A549 (cell line): ENCODE data around the gene SCO1. TPM values are rescaled to one million over a fixed set of nuclear protein-coding genes. Genes with fewer than 3 reads are reported as not detected.

Experiments used
- ATAC-seq, 2 experiments: fragments of 200-7000 bp in 1 of 2; fragments of >200 bp in 1 of 2; cut with Nextera tagmentation in 1 of 2; cut with Tn5 transposase in 1 of 2; 3 replicates each; pipeline versions ENCODE4 v1.8.0 to v1.9.1; 2018 to 2020; ENCODE audit warnings: mild to moderate bottlenecking in 1 of 2, moderate library complexity in 1 of 2
- CTCF ChIA-PET: fragments of 300-600 bp; sonication (Branson Sonifier 250); formaldehyde crosslinking; extraction: SDS; loops from one replicate; lab custom pipeline; 2021; ENCODE audit warnings: antibody characterized with exemption, inconsistent platforms; lab: Yijun Ruan, JAX
- POLR2A ChIA-PET: fragments of 350-600 bp; formaldehyde crosslinking; extraction: SDS; loops from one replicate; lab custom pipeline; 2021; ENCODE audit warnings: antibody characterized with exemption, inconsistent platforms; lab: Yijun Ruan, JAX
- DNase-seq, 2 experiments: peaks; one replicate each; pipeline versions ENCODE4 v3.0.0 to v3.0.0-alpha.2; 2011 to 2016; ENCODE audit warnings: low read depth in 1 of 2, low spot score in 1 of 2
- FAIRE-seq: peaks from 2 replicates; lab custom pipeline; 2011; peaks lifted over from hg19 to GRCh38; lab: Jason Lieb, UNC
- H3K27ac ChIP-seq, 2 experiments: fragments of >200 bp; sonication (Bioruptor Twin); formaldehyde crosslinking; 3 replicates each; pipeline ENCODE4 v1.5.1; 2016 to 2017
- H3K4me1 ChIP-seq: fragments of >200 bp; sonication (Bioruptor Twin); formaldehyde crosslinking; 3 replicates; pipeline ENCODE4 v1.6.1; 2016
- H3K4me2 ChIP-seq: fragments of >200 bp; sonication (Bioruptor Twin); formaldehyde crosslinking; 3 replicates; pipeline ENCODE4 v1.6.1; 2016
- H3K4me3 ChIP-seq: fragments of >200 bp; sonication (Bioruptor Twin); formaldehyde crosslinking; 3 replicates; pipeline ENCODE4 v1.5.1; 2016
- H3K9me3 ChIP-seq: fragments of >200 bp; sonication (Bioruptor Twin); formaldehyde crosslinking; 3 replicates; pipeline ENCODE4 v1.6.1; 2016
- ZC3H11A ChIP-seq: fragments of 450-650 bp; IDR thresholded peaks from 2 replicates; pipeline ENCODE4 v1.6.1; 2014; ENCODE audit warnings: antibody characterized with exemption, mild to moderate bottlenecking
- WGBS: methylation state at CpG from one replicate; pipeline ENCODE4 v1.1.6; 2017; ENCODE audit errors: missing lambda C conversion rate; 5-methylcytosine and 5-hydroxymethylcytosine counted together
- polyA plus RNA-seq, 4 experiments: library from polyadenylated mRNA; depleted of rRNA in 3 of 4; stranded (reverse); fragments of >200 nt; fragmentation: RNase III in 1 of 4; extraction: RNeasy Plus Mini Kit Qiagen cat#74134 plus additional on column Dnase treatment in 1 of 4; gene quantifications; 2 replicates in 3 of 4; 3 replicates in 1 of 4; pipeline ENCODE4 v1.2.3, GENCODE V29; 2011 to 2017

SCO1 gene
- polyA plus RNA-seq, 2 of the 4 experiments (the other 2 are of a cell fraction), result 52.2 to 55.8 TPM

DNA sequence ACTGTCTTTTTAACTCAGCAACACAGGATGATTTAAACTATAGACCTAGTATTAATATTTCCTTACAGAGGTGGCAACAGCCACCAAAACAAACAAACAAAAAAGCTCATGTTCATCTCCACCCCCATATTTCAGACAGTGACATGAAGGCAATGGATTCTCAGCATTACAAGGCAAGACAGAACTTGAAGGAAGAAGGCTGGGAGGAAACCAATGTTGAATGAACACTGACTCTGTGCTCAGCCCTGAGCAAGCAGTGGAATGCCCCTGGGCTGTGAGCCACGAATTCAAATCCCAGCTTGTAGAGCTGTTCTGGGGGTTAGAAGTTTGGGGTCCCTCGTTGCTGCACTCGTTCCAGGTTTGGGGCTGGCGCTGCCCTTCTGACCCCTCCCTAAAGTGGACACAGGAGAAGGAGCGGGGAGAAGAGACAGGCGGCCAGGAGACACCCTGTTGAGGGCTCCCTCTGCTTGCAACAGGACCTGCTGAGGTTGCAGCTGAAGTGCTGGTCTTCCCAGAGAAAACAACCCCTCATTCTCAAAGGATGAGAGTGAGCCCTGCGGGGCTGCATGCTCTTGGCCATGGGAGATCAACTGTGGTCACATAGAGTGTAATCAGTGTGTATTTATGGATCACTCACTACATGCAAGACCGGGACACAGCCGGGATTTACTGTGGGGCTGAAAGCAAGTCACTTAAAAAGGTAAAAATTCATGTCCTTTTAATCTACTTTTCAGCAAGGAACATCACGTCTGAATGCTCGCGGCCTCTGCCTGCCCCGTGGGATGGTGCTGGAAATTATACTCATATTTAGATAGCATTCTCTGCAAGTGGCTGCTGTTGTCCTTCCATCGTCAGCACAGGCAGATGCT is 74.5 kb downstream of the SCO1 start:
- 0 out of 3 replicates have a peak, but pooled peaks cover 11% of the 10 kb centered on the region for H3K4me1 ChIP-seq
- H3K4me3 ChIP-seq, result no peak overlapping the region
- ChIA-PET CTCF (interaction anchor here (0.8 to 18.5 kb wide), 7 partner anchors 8 to 664 kb away, joined by 3 to 315 read pairs (median 7); no protein-coding TSS in a partner anchor), POLR2A (no interaction called here)
- no peak for FAIRE-seq
- no peak overlapping the region for H3K27ac ChIP-seq
- no peaks in the 10 kb centered on the region for H3K9me3 ChIP-seq
- H3K4me2 ChIP-seq, result no peak overlapping the region
- WGBS, result 56% methylated on average over 14 of the region's 14 CpGs
- no peak for DNase-seq
- no peak for ATAC-seq
- no peak for TF ChIP-seq ZC3H11A

Other genes with a start within 250 kb of the SCO1 start
- not detected in 2 replicates for gene MYH4, start 228.0 kb downstream of the SCO1 start, polyA plus RNA-seq (2011; rRNA removed)
- gene MYH4, start 228.0 kb downstream of the SCO1 start, polyA plus RNA-seq (2017; fragmentation: RNase III; extraction: RNeasy Plus Mini Kit Qiagen cat#74134 plus additional on column Dnase treatment), result not detected in 3 replicates
- not detected in 2 replicates for gene MYH1, start 179.0 kb downstream of the SCO1 start, polyA plus RNA-seq (2011; rRNA removed)
- not detected in 3 replicates for gene MYH1, start 179.0 kb downstream of the SCO1 start, polyA plus RNA-seq (2017; fragmentation: RNase III; extraction: RNeasy Plus Mini Kit Qiagen cat#74134 plus additional on column Dnase treatment)
- gene MYH2, start 147.9 kb downstream of the SCO1 start, polyA plus RNA-seq (2011; rRNA removed), result not detected in 2 replicates
- not detected in 3 replicates for gene MYH2, start 147.9 kb downstream of the SCO1 start, polyA plus RNA-seq (2017; fragmentation: RNase III; extraction: RNeasy Plus Mini Kit Qiagen cat#74134 plus additional on column Dnase treatment)
- gene MYH3, start 40.2 kb downstream of the SCO1 start, polyA plus RNA-seq (2011; rRNA removed), result 1.6 TPM in 2 replicates
- 2.1 to 2.6 TPM (median 2.2 TPM) in 3 replicates for gene MYH3, start 40.2 kb downstream of the SCO1 start, polyA plus RNA-seq (2017; fragmentation: RNase III; extraction: RNeasy Plus Mini Kit Qiagen cat#74134 plus additional on column Dnase treatment)
- gene ADPRM, start 61 bp upstream of the SCO1 start, polyA plus RNA-seq (2011; rRNA removed), result 24.3 and 25.2 TPM in 2 replicates
- 7.7 to 8.3 TPM (median 8.3 TPM) in 3 replicates for gene ADPRM, start 61 bp upstream of the SCO1 start, polyA plus RNA-seq (2017; fragmentation: RNase III; extraction: RNeasy Plus Mini Kit Qiagen cat#74134 plus additional on column Dnase treatment)
- 6.0 and 6.3 TPM in 2 replicates for gene TMEM220, start 32.5 kb upstream of the SCO1 start, polyA plus RNA-seq (2011; rRNA removed)
- gene TMEM220, start 32.5 kb upstream of the SCO1 start, polyA plus RNA-seq (2017; fragmentation: RNase III; extraction: RNeasy Plus Mini Kit Qiagen cat#74134 plus additional on column Dnase treatment), result 3.8 to 4.4 TPM (median 3.9 TPM) in 3 replicates
- not detected in 2 replicates for gene TMEM238L, start 106.6 kb upstream of the SCO1 start, polyA plus RNA-seq (2011; rRNA removed)
- not detected in 3 replicates for gene TMEM238L, start 106.6 kb upstream of the SCO1 start, polyA plus RNA-seq (2017; fragmentation: RNase III; extraction: RNeasy Plus Mini Kit Qiagen cat#74134 plus additional on column Dnase treatment)
- not detected in 2 replicates for gene PIRT, start 140.6 kb upstream of the SCO1 start, polyA plus RNA-seq (2011; rRNA removed)
- gene PIRT, start 140.6 kb upstream of the SCO1 start, polyA plus RNA-seq (2017; fragmentation: RNase III; extraction: RNeasy Plus Mini Kit Qiagen cat#74134 plus additional on column Dnase treatment), result not detected in 3 replicates